MCF 10A (cell line): ENCODE measurements around the gene SREBF1. TPM values are rescaled to one million over a fixed set of nuclear protein-coding genes. Genes with fewer than 3 reads are reported as not detected.

Source experiments
- Bru-seq: library from RNA; stranded (reverse); fragments of 400-500 nt; gene quantifications from one replicate; lab custom pipeline; 2021; lab: Mats Ljungman, UMichigan
- BruChase-seq, 2 experiments: library from RNA; stranded (reverse); fragments of 400-500 nt; gene quantifications; one replicate each; lab custom pipeline; 2021; lab: Mats Ljungman, UMichigan
- BruUV-seq: library from RNA; stranded (reverse); fragments of 400-500 nt; replicated peaks from 2 replicates; lab custom pipeline; 2021; lab: Mats Ljungman, UMichigan
- CTCF ChIA-PET: fragments of 300-600 bp; sonication (Branson Sonifier 250); formaldehyde crosslinking; extraction: SDS; loops from one replicate; lab custom pipeline; 2021; ENCODE audit warnings: antibody characterized with exemption, inconsistent platforms; lab: Yijun Ruan, JAX
- POLR2A ChIA-PET: fragments of 300-600, 350-650 bp; sonication (Branson Sonifier 250); formaldehyde crosslinking; extraction: SDS; loops from one replicate; lab custom pipeline; 2020; ENCODE audit warnings: antibody characterized with exemption, inconsistent platforms; lab: Yijun Ruan, JAX
- DNase-seq: peaks from one replicate; pipeline ENCODE4 v3.0.0-alpha.2; 2018; ENCODE audit not compliant: unreplicated experiment
- H3K27ac Mint-ChIP-seq: one replicate; pipeline ENCODE4 v1.8.0; 2022; ENCODE audit warnings: mild to moderate bottlenecking, low read depth, mixed read lengths; ENCODE audit not compliant: unreplicated experiment
- H3K27me3 Mint-ChIP-seq: one replicate; pipeline ENCODE4 v1.8.0; 2022; ENCODE audit warnings: mixed read lengths; ENCODE audit not compliant: insufficient read depth, unreplicated experiment
- H3K36me3 Mint-ChIP-seq: one replicate; pipeline ENCODE4 v1.8.0; 2022; ENCODE audit warnings: mild to moderate bottlenecking, moderate library complexity, mixed read lengths; ENCODE audit not compliant: insufficient read depth, unreplicated experiment
- H3K4me1 Mint-ChIP-seq: one replicate; pipeline ENCODE4 v1.8.0; 2022; ENCODE audit warnings: mixed read lengths; ENCODE audit not compliant: insufficient read depth, unreplicated experiment
- H3K4me3 Mint-ChIP-seq: one replicate; pipeline ENCODE4 v1.8.0; 2022; ENCODE audit warnings: mild to moderate bottlenecking, moderate library complexity, mixed read lengths; ENCODE audit not compliant: unreplicated experiment
- H3K9me3 Mint-ChIP-seq: one replicate; pipeline ENCODE4 v1.8.0; 2022; ENCODE audit warnings: mixed read lengths; ENCODE audit not compliant: unreplicated experiment
- intact Hi-C: fragments of 100-400 bp; cut with micrococcal nuclease; formaldehyde crosslinking; loops from 2 replicates; pipeline ENCODE4 v1.14.1; 2022
- long read RNA-seq: library from polyadenylated mRNA; stranded (forward); transcript quantifications from one replicate; pipeline ENCODE4 v2.0.0, GENCODE V29; 2022
- total RNA-seq: library from RNA; stranded (reverse); gene quantifications from 2 replicates; pipeline ENCODE4 v1.2.3, GENCODE V29; 2022
- TF ChIP-seq, protein P1 (sequence below): fragments of 200-600 bp; IDR thresholded peaks from one replicate; pipeline ENCODE4 v1.8.0; 2022; ENCODE audit warnings: antibody characterized with exemption, mild to moderate bottlenecking; ENCODE audit not compliant: unreplicated experiment

SREBF1 gene
- total RNA-seq: 87.1 and 91.7 TPM in 2 replicates
- Bru-seq, nascent RNA: percentile 68 among the genes with signal in this experiment
- BruChase-seq, experiment 1, labeled RNA remaining after a 6-hour chase: percentile 78 among the genes with signal in this experiment
- BruChase-seq, experiment 2, labeled RNA remaining after a 2-hour chase: percentile 73 among the genes with signal in this experiment
- long read RNA-seq, full-length matches to known transcripts: 91 of 211 reads
- long read RNA-seq, partial matches to known transcripts: 67 of 211 reads
- long read RNA-seq, other reads (novel, unspliced or antisense): 53 of 211 reads

DNA sequence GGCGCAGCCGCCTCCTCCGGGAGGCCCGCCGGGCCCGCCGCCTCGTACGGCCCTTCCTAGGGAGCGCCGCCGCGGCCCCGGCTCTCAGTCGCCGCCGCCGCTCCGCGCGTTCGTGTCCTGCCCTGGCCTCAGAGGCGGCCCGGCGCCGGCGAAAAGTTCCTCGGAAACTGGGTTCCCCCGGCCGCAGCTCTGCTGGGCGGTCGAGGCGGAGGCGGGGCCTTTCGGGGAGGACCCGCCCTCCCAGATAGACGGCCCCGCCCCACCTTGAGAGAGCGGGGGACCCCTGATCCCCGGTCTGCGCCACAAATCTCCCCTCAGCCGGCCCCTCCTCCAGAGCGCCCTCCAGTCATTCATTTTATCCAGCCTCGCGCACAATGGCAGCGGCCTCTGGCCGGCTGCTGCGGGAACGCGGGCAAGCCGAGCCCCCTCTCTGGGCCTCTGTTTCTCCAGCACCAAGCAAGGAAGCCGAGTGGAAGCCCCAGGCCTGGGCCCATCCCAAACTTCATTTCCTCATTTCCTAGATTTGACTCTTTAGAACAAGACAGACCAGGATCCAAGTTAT is at the start of gene SREBF1:
Gene SREBF1 (minus strand): TSS at position 169 of the 562 bp plus-strand sequence. CDS start 169 bp downstream, outside the sequence.
- no TSS peak for BruUV-seq
- TF ChIP-seq, protein P1, sequence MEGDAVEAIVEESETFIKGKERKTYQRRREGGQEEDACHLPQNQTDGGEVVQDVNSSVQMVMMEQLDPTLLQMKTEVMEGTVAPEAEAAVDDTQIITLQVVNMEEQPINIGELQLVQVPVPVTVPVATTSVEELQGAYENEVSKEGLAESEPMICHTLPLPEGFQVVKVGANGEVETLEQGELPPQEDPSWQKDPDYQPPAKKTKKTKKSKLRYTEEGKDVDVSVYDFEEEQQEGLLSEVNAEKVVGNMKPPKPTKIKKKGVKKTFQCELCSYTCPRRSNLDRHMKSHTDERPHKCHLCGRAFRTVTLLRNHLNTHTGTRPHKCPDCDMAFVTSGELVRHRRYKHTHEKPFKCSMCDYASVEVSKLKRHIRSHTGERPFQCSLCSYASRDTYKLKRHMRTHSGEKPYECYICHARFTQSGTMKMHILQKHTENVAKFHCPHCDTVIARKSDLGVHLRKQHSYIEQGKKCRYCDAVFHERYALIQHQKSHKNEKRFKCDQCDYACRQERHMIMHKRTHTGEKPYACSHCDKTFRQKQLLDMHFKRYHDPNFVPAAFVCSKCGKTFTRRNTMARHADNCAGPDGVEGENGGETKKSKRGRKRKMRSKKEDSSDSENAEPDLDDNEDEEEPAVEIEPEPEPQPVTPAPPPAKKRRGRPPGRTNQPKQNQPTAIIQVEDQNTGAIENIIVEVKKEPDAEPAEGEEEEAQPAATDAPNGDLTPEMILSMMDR: no peak
- Mint-ChIP-seq H3K27me3 (no peaks in the 10 kb centered on the region), H3K4me3 (peak within 1 kb of the TSS; percentile 73), H3K4me1 (peaks cover 46% of the 10 kb centered on the region), H3K27ac (peak within 1 kb of the TSS; percentile 66), H3K36me3 (no peaks in the 10 kb centered on the region), H3K9me3 (no peaks in the 10 kb centered on the region)
- ChIA-PET POLR2A (interaction anchor here (0.6 to 6.7 kb wide), 20 partner anchors 12 to 1459 kb away, joined by 3 to 151 read pairs (median 5); partner anchors contain the start of genes ALKBH5, DRC3, PEMT and TOM1L2), CTCF (interaction anchor here (1.0 to 1.3 kb wide), 4 partner anchors 15 to 59 kb away, joined by 3 to 4 read pairs (median 4); no protein-coding TSS in a partner anchor)
- peak; percentile 64 for DNase-seq
- intact Hi-C loops: loop anchor here (2.0 kb wide), 1 partner anchor 14 kb away; no protein-coding TSS in a partner anchor

DNA sequence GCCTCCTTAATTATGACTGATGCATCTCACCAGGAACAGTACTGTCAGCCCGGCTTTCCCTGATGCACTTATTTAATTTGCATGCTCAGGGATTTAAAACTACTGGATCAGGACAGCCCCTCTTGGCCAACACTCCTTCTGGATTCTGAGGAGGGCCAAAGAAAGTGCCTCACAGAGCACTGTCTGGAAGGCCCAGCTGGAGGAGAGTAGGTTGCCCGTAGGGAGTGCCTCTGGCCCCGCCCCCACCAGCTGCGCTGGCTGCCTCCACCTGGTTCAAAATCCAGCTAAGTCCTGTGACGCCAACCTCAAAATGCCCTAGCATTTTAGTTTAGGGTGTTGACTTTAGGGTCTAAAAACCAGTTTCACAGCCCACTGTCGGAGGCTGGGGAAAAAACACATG is 49.4 kb upstream of the SREBF1 start:
- peaks cover 11% of the 10 kb centered on the region for H3K36me3 Mint-ChIP-seq
- H3K4me1 Mint-ChIP-seq: no peaks in the 10 kb centered on the region
- intact Hi-C loops: no loop called here
- POLR2A ChIA-PET: interaction anchor here (0.7 kb wide), 1 partner anchor 151 kb away, joined by 4 read pairs; no protein-coding TSS in a partner anchor
- CTCF ChIA-PET: interaction anchor here (0.5 to 2.2 kb wide), 3 partner anchors 25 to 111 kb away, joined by 3 to 17 read pairs (median 3); no protein-coding TSS in a partner anchor
- no peaks in the 10 kb centered on the region for H3K27me3 Mint-ChIP-seq
- H3K9me3 Mint-ChIP-seq: no peaks in the 10 kb centered on the region
- no peak overlapping the region for H3K4me3 Mint-ChIP-seq
- DNase-seq: no peak
- BruUV-seq: no TSS peak
- H3K27ac Mint-ChIP-seq: no peak overlapping the region
- TF ChIP-seq, protein P1: no peak

DNA sequence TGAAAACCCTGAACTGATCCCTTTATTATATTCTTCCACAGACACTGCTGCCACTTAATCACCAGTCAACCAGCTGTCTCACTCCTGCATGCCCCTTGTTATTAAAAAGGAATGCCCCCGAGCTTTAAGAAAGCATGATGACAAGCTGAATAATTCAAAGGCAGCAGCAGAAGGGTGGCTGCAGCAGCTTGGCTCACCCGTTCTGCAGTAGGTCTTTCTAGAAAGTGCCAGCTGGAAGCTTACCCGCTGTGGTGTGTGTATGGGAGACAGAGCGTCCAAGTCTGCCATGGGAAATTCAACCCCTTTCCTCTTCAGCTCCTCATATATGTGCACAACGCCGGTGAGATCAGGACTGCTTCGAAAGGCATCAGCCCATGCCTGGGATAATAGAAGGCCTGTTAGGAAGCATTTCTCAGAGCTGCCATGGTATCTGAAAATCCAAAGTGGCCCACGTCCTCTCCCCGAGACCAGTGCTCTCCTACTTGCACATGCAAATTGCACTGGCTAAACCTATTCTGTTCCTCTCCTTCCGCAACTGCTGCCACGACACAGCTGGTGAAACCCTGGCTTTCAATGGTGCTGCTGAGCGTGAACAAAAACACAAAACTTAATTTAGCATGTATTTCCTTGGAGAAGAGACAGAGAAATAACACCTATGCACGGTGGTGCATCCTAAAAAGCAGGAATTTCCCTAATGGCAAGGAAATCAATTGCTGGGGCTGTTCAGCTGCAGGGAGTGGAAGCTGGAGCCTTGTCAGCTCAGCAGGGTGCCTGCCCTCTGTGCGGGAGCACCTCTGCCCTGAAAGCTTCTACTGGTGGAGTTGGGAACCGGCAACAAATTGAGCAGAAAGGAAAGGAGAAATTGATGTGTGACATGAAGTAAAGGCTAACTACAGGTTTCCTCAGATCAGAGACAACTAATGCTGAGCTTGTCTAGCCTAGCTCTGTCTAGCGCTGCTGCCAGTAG is 47.9 kb upstream of the SREBF1 start:
- ChIA-PET CTCF (interaction anchor here (0.7 to 2.2 kb wide), 3 partner anchors 34 to 72 kb away, joined by 3 to 12 read pairs (median 3); no protein-coding TSS in a partner anchor), POLR2A (interaction anchor here (1.2 kb wide), 1 partner anchor 35 kb away, joined by 4 read pairs; no protein-coding TSS in a partner anchor)
- no peak overlapping the region for H3K27ac Mint-ChIP-seq
- no peaks in the 10 kb centered on the region for H3K27me3 Mint-ChIP-seq
- no peak overlapping the region for H3K4me3 Mint-ChIP-seq
- no peaks in the 10 kb centered on the region for H3K9me3 Mint-ChIP-seq
- no peaks in the 10 kb centered on the region for H3K4me1 Mint-ChIP-seq
- BruUV-seq: no TSS peak
- TF ChIP-seq, protein P1: no peak
- intact Hi-C loops: no loop called here
- no peak for DNase-seq
- peaks cover 15% of the 10 kb centered on the region for H3K36me3 Mint-ChIP-seq
